HepG2 (cell line): ENCODE data around the gene COPS4. TPM values are rescaled to one million over a fixed set of nuclear protein-coding genes. Genes with fewer than 3 reads are reported as not detected.

Experiments used
- ATF7-NPFF ChIP-seq: sonication (generic); formaldehyde crosslinking; IDR thresholded peaks from 2 replicates; pipeline ENCODE4 v1.8.1; 2023; ENCODE audit warnings: mild to moderate bottlenecking, low read depth, missing genetic modification reagents, moderate library complexity
- HBP1 ChIP-seq: IDR thresholded peaks from 2 replicates; pipeline ENCODE4 v1.6.1; 2016; ENCODE audit warnings: low read depth, control low read depth
- MAF1 ChIP-seq: sonication (generic); formaldehyde crosslinking; IDR thresholded peaks from 2 replicates; pipeline ENCODE4 v1.5.0; 2020; ENCODE audit warnings: missing genetic modification reagents, borderline replicate concordance
- NFAT5 ChIP-seq: sonication (generic); formaldehyde crosslinking; IDR thresholded peaks from 2 replicates; pipeline ENCODE4 v1.4.0; 2020; ENCODE audit warnings: missing genetic modification reagents
- POGK ChIP-seq: sonication (generic); formaldehyde crosslinking; conservative IDR thresholded peaks from 2 replicates; pipeline ENCODE4 v1.8.0; 2022; ENCODE audit warnings: mild to moderate bottlenecking, moderate library complexity, missing genetic modification reagents
- SATB2 ChIP-seq: sonication (generic); formaldehyde crosslinking; IDR thresholded peaks from 2 replicates; pipeline ENCODE4 v1.5.0; 2020; ENCODE audit warnings: missing genetic modification reagents
- TBP ChIP-seq: sonication (generic); formaldehyde crosslinking; IDR thresholded peaks from 2 replicates; pipeline ENCODE4 v1.5.0; 2020; ENCODE audit warnings: missing genetic modification reagents
- ZBTB3 ChIP-seq: sonication (generic); formaldehyde crosslinking; IDR thresholded peaks from 2 replicates; pipeline ENCODE4 v1.4.0; 2020; ENCODE audit warnings: low read depth, mild to moderate bottlenecking, moderate library complexity, missing genetic modification reagents, borderline replicate concordance
- ZNF337 ChIP-seq: sonication (generic); formaldehyde crosslinking; IDR thresholded peaks from 2 replicates; pipeline ENCODE4 v1.5.1; 2020; ENCODE audit warnings: missing genetic modification reagents, low read depth, mild to moderate bottlenecking, borderline replicate concordance
- ZNF414 ChIP-seq: sonication (generic); formaldehyde crosslinking; IDR thresholded peaks from 2 replicates; pipeline ENCODE4 v1.5.0; 2020; ENCODE audit warnings: missing genetic modification reagents
- ZNF510 ChIP-seq: sonication (generic); formaldehyde crosslinking; IDR thresholded peaks from 2 replicates; pipeline ENCODE4 v1.4.0; 2020; ENCODE audit warnings: low read depth, mild to moderate bottlenecking, missing genetic modification reagents
- ZNF570 ChIP-seq: sonication (generic); formaldehyde crosslinking; IDR thresholded peaks from 2 replicates; pipeline ENCODE4 v1.4.0; 2020; ENCODE audit warnings: mild to moderate bottlenecking, missing genetic modification reagents, borderline replicate concordance
- ZNF639 ChIP-seq: conservative IDR thresholded peaks from 2 replicates; pipeline ENCODE4 v1.6.1; 2018; ENCODE audit warnings: missing genetic modification reagents
- ZNF660 ChIP-seq: sonication (generic); formaldehyde crosslinking; IDR thresholded peaks from 2 replicates; pipeline ENCODE4 v1.5.1; 2020; ENCODE audit warnings: mild to moderate bottlenecking, low read depth, missing genetic modification reagents, borderline replicate concordance
- ZNF691 ChIP-seq: sonication (generic); formaldehyde crosslinking; IDR thresholded peaks from 2 replicates; pipeline ENCODE4 v1.4.0; 2020; ENCODE audit warnings: missing genetic modification reagents, low read depth, mild to moderate bottlenecking, borderline replicate concordance
- polyA plus RNA-seq, 8 experiments: library from polyadenylated mRNA; depleted of rRNA in 3 of 8; stranded (reverse) in 7 of 8; unstranded in 1 of 8; fragments of >200 nt; fragmentation: Illumina TruSeq in 4 of 8; extraction: Trizol in 4 of 8; gene quantifications; 2 replicates each; pipeline versions ENCODE4 v1.2.1 to v1.2.3, GENCODE V29; 2011 to 2016; ENCODE audit warnings: low read depth in 4 of 8, missing spikeins in 1 of 8, mixed read lengths in 1 of 8; ENCODE audit not compliant: insufficient read depth in 1 of 8
- total RNA-seq, 5 experiments: library from RNA; depleted of rRNA; stranded (reverse); fragments of >200 nt; fragmentation: Illumina TruSeq; extraction: Trizol; gene quantifications; 2 replicates each; pipeline ENCODE4 v1.2.3, GENCODE V29; 2016; ENCODE audit warnings: low read depth in 1 of 5

The COPS4 gene
- total and polyA plus RNA-seq, 2 of the 13 experiments (the other 11 are each of a cell fraction or from before 2014, with no cell fraction given) = 28.8 to 52.5 TPM

GRCh38 chr4:83010522-83011318, 24.3 kb upstream of the COPS4 start, which contains the start of gene LIN54 (continued):
- no peak; the same call in 1 of the 2 replicates for TF ChIP-seq POGK (CRISPR knock-in tag)
- TF ChIP-seq NFAT5 (CRISPR knock-in tag) = no peak
- TF ChIP-seq ZNF639 (CRISPR knock-in tag) = peak; percentile 72; the same call in 1 of the 2 replicates
- TF ChIP-seq HBP1 (CRISPR knock-in tag) = 0 out of 2 replicates have a peak, but pooled peaks have one; percentile 75
- no peak for TF ChIP-seq ZNF691
- TF ChIP-seq ZNF510 = no peak
- TF ChIP-seq ZNF414 (CRISPR knock-in tag) = no peak
- no peak for TF ChIP-seq ZNF660 (CRISPR knock-in tag)
- no peak for TF ChIP-seq ZBTB3 (CRISPR knock-in tag)
- no peak for TF ChIP-seq ZNF570
- no peak for TF ChIP-seq MAF1 (CRISPR knock-in tag)
- no peak for TF ChIP-seq ZNF337
- no peak for TF ChIP-seq ATF7-NPFF
- no peak for TF ChIP-seq SATB2 (CRISPR knock-in tag)
- TF ChIP-seq TBP (CRISPR knock-in tag) = no peak
